ENCODE measurements around the gene ACOXL.

ACOXL gene

GRCh38 chr2:111148925-111149324 is 416.6 kb downstream of the ACOXL start:
- Histone ChIP-seq H3K4me2 (ENCODE audit: low read length) (no peak overlapping the region), H3K4me3 (ENCODE audit: low read length) (no peak overlapping the region), H3K27me3 (ENCODE audit: control insufficient read depth, insufficient read depth, low read length) (no peaks in the 10 kb centered on the region), H3K4me1 (ENCODE audit: control insufficient read depth, insufficient read depth, low read length) (no peaks in the 10 kb centered on the region), H3K36me3 (ENCODE audit: insufficient read depth, low read length) (no peaks in the 10 kb centered on the region), H3K9ac (ENCODE audit: low read depth, low read length) (no peak overlapping the region), H3K9me3 (replicated peaks; ENCODE audit: low read length) (no peaks in the 10 kb centered on the region)

DNA sequence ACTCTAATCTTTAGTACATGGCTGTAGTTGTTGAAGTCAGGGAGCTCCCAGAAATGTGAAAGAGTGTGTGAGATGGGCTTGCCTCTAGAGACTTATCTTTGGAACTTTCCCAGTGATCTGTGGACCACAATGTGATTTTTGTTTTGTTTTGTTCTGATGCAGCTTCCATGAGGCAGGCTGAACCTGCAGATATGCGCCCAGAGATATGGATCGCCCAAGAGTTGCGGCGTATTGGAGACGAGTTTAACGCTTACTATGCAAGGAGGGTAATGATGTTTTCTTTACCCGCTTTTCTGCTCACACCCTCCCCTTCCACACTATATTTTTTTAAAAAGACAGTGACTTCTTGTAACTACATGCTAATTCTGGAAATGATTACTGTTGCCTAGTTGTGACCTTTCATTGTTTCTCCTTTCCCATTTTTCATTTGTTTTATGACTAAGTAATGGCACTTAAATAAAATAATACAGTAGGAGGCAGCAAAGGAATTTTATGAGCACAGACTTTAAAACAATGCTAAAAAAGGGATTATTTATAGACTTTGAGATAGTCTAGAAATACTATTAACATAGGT is 417.6 kb downstream of the ACOXL start:
- no peaks in the 10 kb centered on the region for H3K27me3 ChIP-seq (ENCODE audit: control insufficient read depth, insufficient read depth, low read length)

DNA sequence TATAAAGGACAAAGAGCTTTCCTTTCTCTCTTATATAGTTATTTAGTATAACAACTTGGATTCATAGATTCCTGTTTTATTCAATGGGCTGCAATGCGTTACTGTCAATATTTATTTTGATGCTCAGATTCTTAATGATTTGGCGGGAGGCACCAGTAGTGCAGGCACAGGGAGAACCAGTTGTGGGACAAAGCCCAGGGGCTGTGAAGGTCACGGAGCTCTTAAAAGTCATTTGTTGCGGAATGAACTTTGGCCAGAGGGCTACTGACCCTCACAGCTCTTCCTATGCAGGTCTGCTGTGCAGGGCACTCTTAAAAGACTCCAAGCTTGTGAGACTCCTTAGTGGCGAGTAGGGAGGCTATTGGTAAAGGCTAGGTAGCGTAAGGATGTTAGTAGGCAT is 422.4 kb downstream of the ACOXL start:
- Histone ChIP-seq H3K36me3 (ENCODE audit: insufficient read depth, low read length) (no peaks in the 10 kb centered on the region), H3K27me3 (ENCODE audit: control insufficient read depth, insufficient read depth, low read length) (no peaks in the 10 kb centered on the region), H3K4me3 (ENCODE audit: low read length) (no peak overlapping the region), H3K9ac (ENCODE audit: low read depth, low read length) (no peak overlapping the region), H3K9me3 (replicated peaks; ENCODE audit: low read length) (no peaks in the 10 kb centered on the region), H3K4me2 (ENCODE audit: low read length) (no peak overlapping the region), H3K4me1 (ENCODE audit: control insufficient read depth, insufficient read depth, low read length) (peaks cover 2% of the 10 kb centered on the region)

More for the DNA sequence above, 417.6 kb downstream of the ACOXL start:
- H3K4me1 ChIP-seq (ENCODE audit: control insufficient read depth, insufficient read depth, low read length): no peaks in the 10 kb centered on the region
- no peak overlapping the region for H3K4me3 ChIP-seq (ENCODE audit: low read length)
- no peak overlapping the region for H3K4me2 ChIP-seq (ENCODE audit: low read length)
- no peaks in the 10 kb centered on the region for H3K36me3 ChIP-seq (ENCODE audit: insufficient read depth, low read length)
- H3K9me3 ChIP-seq (replicated peaks; ENCODE audit: low read length): no peaks in the 10 kb centered on the region
- no peak overlapping the region for H3K9ac ChIP-seq (ENCODE audit: low read depth, low read length)

DNA sequence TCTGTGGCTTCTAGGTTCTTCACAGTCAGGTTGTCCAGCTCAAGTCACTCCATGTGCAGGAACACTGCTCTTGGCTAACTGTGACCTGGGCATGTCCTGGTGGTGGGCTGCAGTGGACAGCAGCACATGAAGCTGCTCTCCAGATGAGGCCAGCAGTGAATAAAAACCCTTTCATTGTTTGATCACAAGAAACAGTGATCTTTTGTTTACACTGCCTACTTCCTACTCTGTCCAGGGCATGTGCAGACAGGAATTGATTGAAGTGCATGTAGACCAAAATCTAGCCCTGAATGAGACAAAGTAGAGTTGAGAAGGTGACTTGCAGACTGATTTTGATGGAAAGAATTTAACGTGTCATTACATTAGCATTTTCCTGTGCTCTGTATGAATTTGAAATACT is 423.2 kb downstream of the ACOXL start:
- H3K36me3 ChIP-seq (ENCODE audit: insufficient read depth, low read length): no peaks in the 10 kb centered on the region
- no peak overlapping the region for H3K4me2 ChIP-seq (ENCODE audit: low read length)
- no peak overlapping the region for H3K4me3 ChIP-seq (ENCODE audit: low read length)
- H3K4me1 ChIP-seq (ENCODE audit: control insufficient read depth, insufficient read depth, low read length): peaks cover 10% of the 10 kb centered on the region
- no peak overlapping the region for H3K9ac ChIP-seq (ENCODE audit: low read depth, low read length)
- no peaks in the 10 kb centered on the region for H3K27me3 ChIP-seq (ENCODE audit: control insufficient read depth, insufficient read depth, low read length)
- H3K9me3 ChIP-seq (replicated peaks; ENCODE audit: low read length): no peaks in the 10 kb centered on the region

DNA sequence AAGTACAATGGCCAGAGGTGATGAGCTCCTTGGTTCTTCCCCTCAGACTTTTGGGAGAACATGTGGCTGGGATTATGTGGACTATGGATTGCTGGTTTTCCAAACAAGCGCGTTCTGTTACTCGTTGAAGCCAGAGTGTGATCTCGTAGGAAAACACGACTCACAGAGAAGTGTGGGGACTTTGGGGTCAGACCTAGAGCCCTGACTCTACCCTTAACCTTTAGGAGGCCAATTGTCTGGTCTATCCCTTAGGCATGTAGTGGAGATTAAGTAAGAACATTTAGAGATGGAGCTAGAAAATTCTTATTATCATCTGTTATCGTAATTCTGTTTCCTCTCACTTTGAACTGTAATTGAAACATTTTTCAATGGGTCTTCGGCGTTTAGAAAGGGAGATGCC is 424.2 kb downstream of the ACOXL start:
- Histone ChIP-seq H3K27me3 (ENCODE audit: control insufficient read depth, insufficient read depth, low read length) (no peaks in the 10 kb centered on the region), H3K4me1 (ENCODE audit: control insufficient read depth, insufficient read depth, low read length) (peaks cover 18% of the 10 kb centered on the region)

DNA sequence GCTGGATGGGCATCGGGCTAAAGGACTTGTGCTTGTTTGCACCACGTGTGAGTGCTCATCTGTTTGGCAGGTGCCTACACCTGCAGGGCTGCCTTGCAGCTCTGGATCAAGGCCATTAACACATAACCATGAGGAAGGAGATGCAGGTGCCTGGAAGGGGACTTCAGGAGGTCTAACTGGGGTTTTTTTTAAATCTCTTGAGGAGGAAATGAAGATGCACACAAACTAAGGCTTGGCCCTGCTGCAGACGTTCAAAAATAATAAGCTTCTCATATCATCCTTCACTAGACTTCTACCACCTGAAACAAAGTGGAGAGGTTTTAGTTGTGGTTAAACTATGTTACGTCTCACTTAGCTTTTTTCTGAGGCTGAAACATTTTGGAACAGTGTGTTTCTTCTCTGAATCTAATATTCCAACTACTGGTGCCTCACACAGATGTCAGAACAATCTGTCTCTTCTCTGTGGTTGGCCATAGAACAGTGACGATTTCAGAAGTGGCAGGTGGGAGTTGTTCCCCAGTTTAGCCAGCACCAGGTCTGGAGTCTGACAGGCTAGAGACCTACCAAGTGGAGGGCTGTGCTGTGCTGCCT is 424.8 kb downstream of the ACOXL start:
- H3K36me3 ChIP-seq (ENCODE audit: insufficient read depth, low read length): no peaks in the 10 kb centered on the region
- H3K4me3 ChIP-seq (ENCODE audit: low read length): no peak overlapping the region
- no peaks in the 10 kb centered on the region for H3K9me3 ChIP-seq (replicated peaks; ENCODE audit: low read length)
- H3K4me2 ChIP-seq (ENCODE audit: low read length): no peak overlapping the region
- H3K4me1 ChIP-seq (ENCODE audit: control insufficient read depth, insufficient read depth, low read length): peaks cover 24% of the 10 kb centered on the region
- H3K9ac ChIP-seq (ENCODE audit: low read depth, low read length): no peak overlapping the region
- no peaks in the 10 kb centered on the region for H3K27me3 ChIP-seq (ENCODE audit: control insufficient read depth, insufficient read depth, low read length)

More for the DNA sequence above, 424.2 kb downstream of the ACOXL start:
- Histone ChIP-seq H3K9me3 (replicated peaks; ENCODE audit: low read length) (no peaks in the 10 kb centered on the region), H3K36me3 (ENCODE audit: insufficient read depth, low read length) (no peaks in the 10 kb centered on the region), H3K9ac (ENCODE audit: low read depth, low read length) (no peak overlapping the region), H3K4me2 (ENCODE audit: low read length) (no peak overlapping the region), H3K4me3 (ENCODE audit: low read length) (no peak overlapping the region)

- Histone ChIP-seq H3K9me3 (replicated peaks; ENCODE audit: low read length) (no peaks in the 10 kb centered on the region), H3K4me3 (ENCODE audit: low read length) (no peak overlapping the region), H3K9ac (ENCODE audit: low read depth, low read length) (no peak overlapping the region), H3K36me3 (ENCODE audit: insufficient read depth, low read length) (no peaks in the 10 kb centered on the region), H3K27me3 (ENCODE audit: control insufficient read depth, insufficient read depth, low read length) (no peaks in the 10 kb centered on the region), H3K4me1 (ENCODE audit: control insufficient read depth, insufficient read depth, low read length) (peaks cover 27% of the 10 kb centered on the region), H3K4me2 (ENCODE audit: low read length) (no peak overlapping the region)
These were observed 425.4 kb downstream of the ACOXL start for GRCh38 chr2:111157798-111158197.

GRCh38 chr2:111159641-111160040 is 427.3 kb downstream of the ACOXL start:
- Histone ChIP-seq H3K4me2 (ENCODE audit: low read length) (no peak overlapping the region), H3K27me3 (ENCODE audit: control insufficient read depth, insufficient read depth, low read length) (no peaks in the 10 kb centered on the region), H3K4me3 (ENCODE audit: low read length) (no peak overlapping the region)

DNA sequence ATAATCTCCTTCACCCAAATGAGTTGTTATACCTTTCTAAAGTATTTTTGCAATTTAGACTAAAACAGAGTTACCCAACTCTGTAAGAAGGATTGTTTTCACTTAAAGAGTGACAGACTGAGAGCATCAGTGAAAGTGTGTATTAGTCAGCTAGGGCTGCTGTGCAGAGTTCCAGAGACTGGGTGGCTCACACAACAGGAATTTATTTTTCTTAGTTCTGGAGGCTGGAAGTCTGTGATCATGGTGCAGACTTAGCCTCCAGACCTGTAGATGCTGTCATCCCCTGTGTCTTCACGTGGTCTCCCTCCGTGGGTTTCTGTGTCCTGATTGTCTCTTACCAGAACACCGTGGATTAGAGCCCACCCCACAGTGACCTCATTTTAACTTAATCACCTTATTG is 428.4 kb downstream of the ACOXL start:
- Histone ChIP-seq H3K36me3 (ENCODE audit: insufficient read depth, low read length) (no peaks in the 10 kb centered on the region), H3K4me3 (ENCODE audit: low read length) (peak overlapping the region; percentile 24), H3K27me3 (ENCODE audit: control insufficient read depth, insufficient read depth, low read length) (no peaks in the 10 kb centered on the region), H3K4me1 (ENCODE audit: control insufficient read depth, insufficient read depth, low read length) (peaks cover 27% of the 10 kb centered on the region), H3K9ac (ENCODE audit: low read depth, low read length) (no peak overlapping the region), H3K9me3 (replicated peaks; ENCODE audit: low read length) (no peaks in the 10 kb centered on the region), H3K4me2 (ENCODE audit: low read length) (peak overlapping the region; percentile 23)

More at GRCh38 chr2:111159641-111160040, 427.3 kb downstream of the ACOXL start:
- Histone ChIP-seq H3K4me1 (ENCODE audit: control insufficient read depth, insufficient read depth, low read length) (peaks cover 27% of the 10 kb centered on the region), H3K36me3 (ENCODE audit: insufficient read depth, low read length) (no peaks in the 10 kb centered on the region), H3K9me3 (replicated peaks; ENCODE audit: low read length) (no peaks in the 10 kb centered on the region), H3K9ac (ENCODE audit: low read depth, low read length) (no peak overlapping the region)

DNA sequence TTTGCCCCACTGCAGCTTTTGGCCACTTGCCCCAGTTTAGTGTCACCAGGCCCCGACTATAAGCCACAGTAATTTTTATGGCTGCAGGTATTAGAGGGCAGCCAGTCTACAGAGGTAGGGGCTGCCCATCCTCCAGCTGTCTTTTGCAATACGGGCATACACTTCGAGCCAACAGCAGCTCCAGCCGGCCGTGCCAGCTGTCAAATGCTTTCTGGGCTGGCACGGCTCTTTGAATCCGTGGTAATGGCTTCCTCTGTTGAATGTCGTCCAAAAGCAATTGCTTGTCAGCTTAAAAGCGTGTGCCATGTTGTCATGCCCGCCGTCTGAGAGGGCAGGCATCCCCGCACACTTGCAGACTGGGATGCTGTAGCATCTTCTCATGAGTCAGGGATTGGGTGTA is 429.6 kb downstream of the ACOXL start:
- no peaks in the 10 kb centered on the region for H3K27me3 ChIP-seq (ENCODE audit: control insufficient read depth, insufficient read depth, low read length)
- no peak overlapping the region for H3K9ac ChIP-seq (ENCODE audit: low read depth, low read length)
- peaks cover 27% of the 10 kb centered on the region for H3K4me1 ChIP-seq (ENCODE audit: control insufficient read depth, insufficient read depth, low read length)
- H3K36me3 ChIP-seq (ENCODE audit: insufficient read depth, low read length): no peaks in the 10 kb centered on the region
- peak overlapping the region; percentile 26 for H3K4me2 ChIP-seq (ENCODE audit: low read length)
- H3K4me3 ChIP-seq (ENCODE audit: low read length): no peak overlapping the region
- H3K9me3 ChIP-seq (replicated peaks; ENCODE audit: low read length): no peaks in the 10 kb centered on the region

DNA sequence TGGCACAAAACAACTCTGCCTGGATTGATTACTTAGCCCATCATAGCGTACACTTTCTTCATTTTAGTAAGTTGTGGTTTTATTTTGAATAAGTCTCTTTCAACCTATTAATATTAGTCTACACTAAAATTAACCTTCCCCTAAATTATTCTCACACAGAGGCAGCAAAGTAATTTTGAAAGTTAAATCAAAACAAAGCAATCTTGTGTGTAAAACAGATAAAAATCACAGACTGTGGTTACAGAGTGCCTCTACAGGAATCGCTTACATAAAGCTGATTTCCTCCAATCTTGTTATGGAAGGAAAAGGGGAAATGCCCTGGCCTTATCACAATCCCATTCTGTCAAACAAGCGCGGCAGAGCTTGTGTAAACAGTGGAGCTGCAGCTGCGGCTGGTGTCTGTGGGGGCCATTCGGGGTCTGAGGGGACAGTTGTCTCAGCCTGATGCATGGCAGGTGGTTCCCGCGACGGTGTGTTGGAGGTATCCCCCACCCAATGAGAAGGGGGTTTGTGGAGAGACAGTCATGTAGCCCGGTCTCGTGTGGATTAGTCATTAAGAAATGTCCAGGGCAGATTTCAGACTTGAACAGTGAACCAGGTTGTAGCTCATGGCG is 430.5 kb downstream of the ACOXL start:
- Histone ChIP-seq H3K27me3 (ENCODE audit: control insufficient read depth, insufficient read depth, low read length) (no peaks in the 10 kb centered on the region), H3K4me1 (ENCODE audit: control insufficient read depth, insufficient read depth, low read length) (peaks cover 31% of the 10 kb centered on the region), H3K9me3 (replicated peaks; ENCODE audit: low read length) (no peaks in the 10 kb centered on the region), H3K4me2 (ENCODE audit: low read length) (no peak overlapping the region), H3K4me3 (ENCODE audit: low read length) (no peak overlapping the region), H3K36me3 (ENCODE audit: insufficient read depth, low read length) (no peaks in the 10 kb centered on the region), H3K9ac (ENCODE audit: low read depth, low read length) (no peak overlapping the region)

DNA sequence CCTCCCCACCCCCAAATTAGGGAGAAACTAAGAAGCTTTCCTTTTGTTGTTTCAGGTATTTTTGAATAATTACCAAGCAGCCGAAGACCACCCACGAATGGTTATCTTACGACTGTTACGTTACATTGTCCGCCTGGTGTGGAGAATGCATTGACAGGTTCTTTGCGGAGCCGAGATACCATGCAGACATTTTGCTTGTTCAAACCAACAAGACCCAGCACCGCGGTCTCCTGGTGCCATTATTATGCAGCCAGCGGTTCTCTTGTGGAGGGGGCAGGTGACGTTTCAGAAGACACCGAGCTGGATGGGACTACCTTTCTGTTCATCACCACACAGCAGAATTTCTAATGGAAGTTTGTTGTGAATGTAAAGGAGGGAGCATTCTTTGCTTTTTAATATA is 431.7 kb downstream of the ACOXL start:
- no peaks in the 10 kb centered on the region for H3K27me3 ChIP-seq (ENCODE audit: control insufficient read depth, insufficient read depth, low read length)
- no peak overlapping the region for H3K4me3 ChIP-seq (ENCODE audit: low read length)
- H3K36me3 ChIP-seq (ENCODE audit: insufficient read depth, low read length): no peaks in the 10 kb centered on the region
- no peaks in the 10 kb centered on the region for H3K9me3 ChIP-seq (replicated peaks; ENCODE audit: low read length)
- no peak overlapping the region for H3K4me2 ChIP-seq (ENCODE audit: low read length)
- peaks cover 43% of the 10 kb centered on the region for H3K4me1 ChIP-seq (ENCODE audit: control insufficient read depth, insufficient read depth, low read length)
- H3K9ac ChIP-seq (ENCODE audit: low read depth, low read length): no peak overlapping the region

Data from skeletal muscle satellite cell (primary cell).